H1 (cell line): Measurements from ENCODE around the gene HMMR.

Experiments used
- EGR1 ChIP-seq: IDR thresholded peaks from 2 replicates; pipeline ENCODE4 v1.6.1; 2011; ENCODE audit warnings: low read depth, low read length, borderline replicate concordance
- POLR2A ChIP-seq, 2 experiments: IDR thresholded peaks; 1 replicate in 1 of 2; 2 replicates in 1 of 2; pipeline ENCODE4 v1.6.1; 2011; ENCODE audit warnings: low read depth in 2 of 2, low read length in 2 of 2, mild to moderate bottlenecking in 2 of 2; ENCODE audit errors: control extremely low read depth in 1 of 2
- SIX5 ChIP-seq: IDR thresholded peaks from 2 replicates; pipeline ENCODE4 v1.6.1; 2011; ENCODE audit warnings: mild to moderate bottlenecking, low read depth, low read length
- SP2 ChIP-seq: IDR thresholded peaks from 2 replicates; pipeline ENCODE4 v1.6.1; 2012; ENCODE audit warnings: mild to moderate bottlenecking, low read length, inconsistent platforms
- SRF ChIP-seq: IDR thresholded peaks from 2 replicates; pipeline ENCODE4 v1.6.1; 2011; ENCODE audit warnings: mild to moderate bottlenecking, low read depth, low read length, moderate library complexity
- SUZ12 ChIP-seq: fragments of 200-600 bp; sonication (generic); IDR thresholded peaks from 2 replicates; pipeline ENCODE4 v1.6.1; 2012; ENCODE audit warnings: mild to moderate bottlenecking, inconsistent platforms, low read length, moderate library complexity, mixed read lengths
- TF ChIP-seq, protein P1 (sequence below), 3 experiments: IDR thresholded peaks; 1 replicate in 2 of 3; 2 replicates in 1 of 3; pipeline versions ENCODE4 v1.5.1 to v1.6.1; 2011; ENCODE audit warnings: low read length in 3 of 3, mild to moderate bottlenecking in 3 of 3, inconsistent platforms in 2 of 3, low read depth in 1 of 3, moderate library complexity in 1 of 3; ENCODE audit not compliant: insufficient read depth in 1 of 3; ENCODE audit errors: control extremely low read depth in 1 of 3
- TF ChIP-seq, protein P2 (sequence below): IDR thresholded peaks from 2 replicates; pipeline ENCODE4 v1.6.1; 2012; ENCODE audit warnings: inconsistent platforms

GRCh38 chr5:163534492-163535094 lies 74.2 kb downstream of the HMMR start:
- TF ChIP-seq, protein P1, sequence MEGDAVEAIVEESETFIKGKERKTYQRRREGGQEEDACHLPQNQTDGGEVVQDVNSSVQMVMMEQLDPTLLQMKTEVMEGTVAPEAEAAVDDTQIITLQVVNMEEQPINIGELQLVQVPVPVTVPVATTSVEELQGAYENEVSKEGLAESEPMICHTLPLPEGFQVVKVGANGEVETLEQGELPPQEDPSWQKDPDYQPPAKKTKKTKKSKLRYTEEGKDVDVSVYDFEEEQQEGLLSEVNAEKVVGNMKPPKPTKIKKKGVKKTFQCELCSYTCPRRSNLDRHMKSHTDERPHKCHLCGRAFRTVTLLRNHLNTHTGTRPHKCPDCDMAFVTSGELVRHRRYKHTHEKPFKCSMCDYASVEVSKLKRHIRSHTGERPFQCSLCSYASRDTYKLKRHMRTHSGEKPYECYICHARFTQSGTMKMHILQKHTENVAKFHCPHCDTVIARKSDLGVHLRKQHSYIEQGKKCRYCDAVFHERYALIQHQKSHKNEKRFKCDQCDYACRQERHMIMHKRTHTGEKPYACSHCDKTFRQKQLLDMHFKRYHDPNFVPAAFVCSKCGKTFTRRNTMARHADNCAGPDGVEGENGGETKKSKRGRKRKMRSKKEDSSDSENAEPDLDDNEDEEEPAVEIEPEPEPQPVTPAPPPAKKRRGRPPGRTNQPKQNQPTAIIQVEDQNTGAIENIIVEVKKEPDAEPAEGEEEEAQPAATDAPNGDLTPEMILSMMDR (IDR thresholded peaks at IDR 0.05; ENCODE audit: control extremely low read depth in 1 of 3, insufficient read depth in 1 of 3, low read depth in 1 of 3, low read length in 3 of 3), result no peak
- no peak for TF ChIP-seq EGR1
- TF ChIP-seq SUZ12, result no peak
- TF ChIP-seq, protein P2, sequence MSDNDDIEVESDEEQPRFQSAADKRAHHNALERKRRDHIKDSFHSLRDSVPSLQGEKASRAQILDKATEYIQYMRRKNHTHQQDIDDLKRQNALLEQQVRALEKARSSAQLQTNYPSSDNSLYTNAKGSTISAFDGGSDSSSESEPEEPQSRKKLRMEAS, result peak; percentile 70
- TF ChIP-seq SRF, result no peak
- no peak for TF ChIP-seq SIX5
- no peak for TF ChIP-seq SP2
- no peak for TF ChIP-seq POLR2A (IDR thresholded peaks at IDR 0.05; ENCODE audit: control extremely low read depth in 1 of 2, low read depth in 2 of 2, low read length in 2 of 2)
